ENCODE results near the gene SLC11A1.

The SLC11A1 gene

GRCh38 chr2:218381916-218382366, at the start of gene SLC11A1:
Gene SLC11A1 (plus strand): TSS chr2:218382273. CDS start chr2:218382369, 96 bp downstream.
- no peak for DNase-seq

- DNase-seq = no peak
Measured at GRCh38 chr2:218332288-218332687, 49.8 kb upstream of the SLC11A1 start.

- DNase-seq = no peak
Measured at GRCh38 chr2:218332920-218333645, 49.0 kb upstream of the SLC11A1 start.

GRCh38 chr2:218334531-218334930, 47.5 kb upstream of the SLC11A1 start:
- DNase-seq = no peak

- no peak for DNase-seq
Measured at GRCh38 chr2:218340656-218341055, 41.4 kb upstream of the SLC11A1 start.

- DNase-seq = no peak
Measured at GRCh38 chr2:218341381-218341780, 40.7 kb upstream of the SLC11A1 start.

- DNase-seq = no peak
Measured at GRCh38 chr2:218342837-218343236, 39.2 kb upstream of the SLC11A1 start.

- no peak for DNase-seq
Measured at GRCh38 chr2:218343591-218343990, 38.5 kb upstream of the SLC11A1 start.

GRCh38 chr2:218344090-218344754, 37.9 kb upstream of the SLC11A1 start:
- no peak for DNase-seq

- DNase-seq = no peak
Measured at GRCh38 chr2:218344755-218345417, 37.2 kb upstream of the SLC11A1 start.

- DNase-seq = no peak
Measured at GRCh38 chr2:218345491-218346236, 36.4 kb upstream of the SLC11A1 start.

GRCh38 chr2:218347172-218347571, 34.9 kb upstream of the SLC11A1 start:
- no peak for DNase-seq

GRCh38 chr2:218354045-218354444, 28.0 kb upstream of the SLC11A1 start:
- DNase-seq = no peak

- no peak for DNase-seq
Measured at GRCh38 chr2:218354850-218355443, 27.1 kb upstream of the SLC11A1 start.

GRCh38 chr2:218357236-218358177, 24.6 kb upstream of the SLC11A1 start:
- no peak for DNase-seq

- DNase-seq = no peak
Measured at GRCh38 chr2:218360453-218360852, 21.6 kb upstream of the SLC11A1 start.

GRCh38 chr2:218362606-218363005, 19.5 kb upstream of the SLC11A1 start:
- no peak for DNase-seq

- no peak for DNase-seq
Measured at GRCh38 chr2:218363736-218364135, 18.3 kb upstream of the SLC11A1 start.

GRCh38 chr2:218364196-218364595, 17.9 kb upstream of the SLC11A1 start:
- DNase-seq = no peak

GRCh38 chr2:218366621-218367414, 15.3 kb upstream of the SLC11A1 start:
- DNase-seq = no peak

All from NCI-H2029 treated with DMSO at 0.1 percent for 48 hours (cell line).